GM19455 (cell line): Measurements from ENCODE around the gene SHISAL1.

ENCODE experiments used
- ATAC-seq: cut with Tn5 transposase; IDR thresholded peaks from one replicate; pipeline ENCODE4 v1.9.1; 2021; ENCODE audit not compliant: unreplicated experiment

The SHISAL1 gene

DNA sequence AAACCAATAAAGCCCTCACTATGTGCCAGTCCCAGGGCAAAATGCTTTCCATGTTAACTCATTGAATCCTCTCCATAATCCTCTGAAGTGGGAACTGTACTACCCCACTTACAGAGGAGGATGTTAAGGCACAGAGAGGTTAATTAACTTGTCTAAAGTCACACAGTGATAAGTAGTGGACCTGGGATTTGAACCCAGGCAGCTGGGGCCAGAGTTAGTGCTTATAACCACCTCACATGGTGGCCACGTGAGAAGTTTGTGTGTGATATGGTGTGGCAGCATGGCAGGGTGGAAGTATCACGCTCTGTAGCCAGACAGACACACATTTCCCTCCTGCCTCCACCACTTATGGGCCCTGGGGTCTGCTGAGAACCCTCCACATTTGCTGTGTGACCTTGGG, 115.5 kb downstream of the SHISAL1 start:
- ATAC-seq, result no peak

DNA sequence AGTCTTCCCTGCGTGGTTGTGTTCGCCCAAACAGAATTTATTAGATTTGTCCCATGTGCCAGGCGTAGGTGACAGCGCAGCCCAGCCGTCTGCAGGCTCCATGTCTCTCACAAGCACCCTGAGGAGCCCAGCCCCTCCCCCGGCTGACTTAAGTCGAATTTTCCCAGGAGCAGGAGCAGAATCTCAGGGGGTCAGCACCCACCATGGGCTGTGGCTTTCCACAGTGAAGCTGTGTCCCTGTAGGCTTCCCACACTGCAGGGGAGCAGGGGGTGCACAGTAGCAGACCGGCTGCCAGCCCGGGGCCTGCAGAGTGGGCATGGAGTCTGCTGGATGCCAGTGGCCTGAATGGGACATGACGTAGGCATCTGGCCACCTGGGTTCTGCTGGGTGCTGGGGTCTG, 116.0 kb downstream of the SHISAL1 start:
- ATAC-seq, result no peak

DNA sequence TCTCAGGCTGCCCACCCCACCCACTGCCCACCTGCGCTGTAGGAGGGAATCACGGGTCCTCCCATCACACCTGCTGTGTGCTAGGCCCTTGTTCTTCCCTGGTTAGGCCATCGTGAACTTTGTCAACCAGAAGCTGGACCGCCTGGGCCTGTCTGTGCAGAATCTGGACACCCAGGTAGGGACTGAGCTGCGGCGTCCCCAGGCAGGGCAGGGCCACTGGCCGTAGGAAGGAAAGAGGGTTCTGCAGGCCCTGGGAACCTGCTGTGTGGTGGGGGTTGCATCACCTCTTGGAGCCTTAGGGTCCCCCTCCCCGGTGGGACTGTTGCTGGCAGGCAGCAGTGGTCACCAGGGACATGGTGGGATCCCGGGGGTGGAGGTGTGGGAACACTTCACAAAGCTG, 116.5 kb downstream of the SHISAL1 start:
- ATAC-seq, result no peak

DNA sequence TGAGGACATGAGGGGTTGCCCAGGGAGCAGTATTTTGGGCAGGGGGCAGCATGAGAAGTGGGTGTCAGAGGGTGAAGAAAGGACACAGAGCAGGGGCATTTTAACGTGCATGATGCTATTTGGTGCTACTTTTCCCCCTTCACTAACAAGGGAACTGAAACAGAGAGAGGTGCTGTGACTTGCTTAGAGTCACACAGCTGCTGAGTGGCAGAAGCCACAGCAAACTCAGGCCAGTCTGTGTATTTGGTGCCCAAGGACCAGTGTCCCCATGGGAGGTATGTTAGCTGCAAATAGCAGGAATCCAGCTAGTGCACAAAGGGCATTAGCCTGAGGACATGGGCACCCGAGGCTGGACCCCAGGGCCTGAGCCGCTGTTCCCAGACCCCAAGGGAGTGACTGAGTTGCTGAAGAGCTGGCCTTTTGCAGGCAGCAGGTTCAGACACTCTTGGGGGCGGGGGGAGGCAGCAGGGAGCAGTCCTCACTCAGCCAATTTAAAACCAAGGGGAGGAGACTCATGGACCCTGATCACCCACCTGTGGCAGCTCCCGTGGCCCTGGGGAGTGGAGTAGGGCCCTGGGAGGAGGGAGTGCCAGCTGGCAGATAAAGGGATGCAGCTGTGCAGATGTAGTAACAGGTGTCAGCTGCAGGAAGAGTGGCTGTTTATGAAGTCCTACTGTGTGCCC, 117.4 kb downstream of the SHISAL1 start:
- ATAC-seq, result no peak

DNA sequence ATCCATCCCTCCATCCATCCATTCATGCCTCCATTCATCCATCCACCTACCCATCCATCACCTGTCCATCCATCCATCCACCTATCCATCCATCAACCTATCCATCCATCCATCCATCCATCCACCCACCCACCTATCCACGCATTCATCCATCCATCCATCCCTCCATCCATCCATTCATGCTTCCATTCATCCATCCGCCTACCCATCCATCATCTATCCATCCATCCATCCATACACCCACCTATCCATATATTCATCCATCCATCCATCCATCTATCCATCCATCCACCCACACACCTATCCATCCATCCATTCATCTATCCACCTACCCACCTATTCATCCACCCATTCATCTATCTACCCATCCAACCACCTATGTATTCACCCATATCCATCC, 118.2 kb downstream of the SHISAL1 start:
- no peak for ATAC-seq
